A549 (cell line): Measurements from ENCODE around the gene ADAMTS14. TPM values are rescaled to one million over a fixed set of nuclear protein-coding genes. Genes with fewer than 3 reads are reported as not detected.
A peak's percentile ranks its signal among the peaks of the same experiment; 100 is the strongest.

Experiments
- ATAC-seq, 2 experiments: fragments of 200-7000 bp in 1 of 2; fragments of >200 bp in 1 of 2; cut with Nextera tagmentation in 1 of 2; cut with Tn5 transposase in 1 of 2; 3 replicates each; pipeline versions ENCODE4 v1.8.0 to v1.9.1; 2018 to 2020; ENCODE audit warnings: mild to moderate bottlenecking in 1 of 2, moderate library complexity in 1 of 2
- CTCF ChIA-PET: fragments of 300-600 bp; sonication (Branson Sonifier 250); formaldehyde crosslinking; extraction: SDS; loops from one replicate; lab custom pipeline; 2021; ENCODE audit warnings: antibody characterized with exemption, inconsistent platforms; lab: Yijun Ruan, JAX
- POLR2A ChIA-PET: fragments of 350-600 bp; formaldehyde crosslinking; extraction: SDS; loops from one replicate; lab custom pipeline; 2021; ENCODE audit warnings: antibody characterized with exemption, inconsistent platforms; lab: Yijun Ruan, JAX
- DNase-seq, 2 experiments: peaks; one replicate each; pipeline versions ENCODE4 v3.0.0 to v3.0.0-alpha.2; 2011 to 2016; ENCODE audit warnings: low read depth in 1 of 2, low spot score in 1 of 2
- FAIRE-seq: peaks from 2 replicates; lab custom pipeline; 2011; peaks lifted over from hg19 to GRCh38; lab: Jason Lieb, UNC
- H3K27ac ChIP-seq, 2 experiments: fragments of >200 bp; sonication (Bioruptor Twin); formaldehyde crosslinking; 3 replicates each; pipeline ENCODE4 v1.5.1; 2016 to 2017
- H3K4me1 ChIP-seq: fragments of >200 bp; sonication (Bioruptor Twin); formaldehyde crosslinking; 3 replicates; pipeline ENCODE4 v1.6.1; 2016
- H3K4me2 ChIP-seq: fragments of >200 bp; sonication (Bioruptor Twin); formaldehyde crosslinking; 3 replicates; pipeline ENCODE4 v1.6.1; 2016
- H3K4me3 ChIP-seq: fragments of >200 bp; sonication (Bioruptor Twin); formaldehyde crosslinking; 3 replicates; pipeline ENCODE4 v1.5.1; 2016
- H3K9me3 ChIP-seq: fragments of >200 bp; sonication (Bioruptor Twin); formaldehyde crosslinking; 3 replicates; pipeline ENCODE4 v1.6.1; 2016
- CBX2 ChIP-seq: fragments of 200-600 bp; sonication (generic); IDR thresholded peaks from 2 replicates; pipeline ENCODE4 v1.6.1; 2016; ENCODE audit warnings: low read depth, mild to moderate bottlenecking, borderline replicate concordance
- CHD2 ChIP-seq: fragments of 150-350 bp; IDR thresholded peaks from 2 replicates; pipeline ENCODE4 v1.6.1; 2014; ENCODE audit warnings: low read length; ENCODE audit not compliant: partially characterized antibody
- CHD4 ChIP-seq: fragments of 200-600 bp; sonication (generic); IDR thresholded peaks from 2 replicates; pipeline ENCODE4 v1.6.1; 2016; ENCODE audit warnings: antibody characterized with exemption, mild to moderate bottlenecking, borderline replicate concordance
- EHMT2 ChIP-seq: fragments of 200-600 bp; sonication (generic); IDR thresholded peaks from 2 replicates; pipeline ENCODE4 v1.6.1; 2016; ENCODE audit warnings: antibody characterized with exemption, low read depth, mild to moderate bottlenecking, moderate library complexity
- EP300 ChIP-seq, 2 experiments: fragments of >200 bp; sonication (Bioruptor Twin); formaldehyde crosslinking; IDR thresholded peaks; 2 replicates in 1 of 2; 3 replicates in 1 of 2; pipeline ENCODE4 v1.6.1; 2016 to 2017
- FOSL2 ChIP-seq, 2 experiments: fragments of 450-650 bp in 1 of 2; fragments of >200 bp in 1 of 2; sonication (Bioruptor Twin) in 1 of 2; formaldehyde crosslinking; IDR thresholded peaks; 2 replicates each; pipeline versions ENCODE4 v1.5.0 to v1.6.1; 2016 to 2020; ENCODE audit warnings: mild to moderate bottlenecking in 1 of 2, moderate library complexity in 1 of 2
- GATA3 ChIP-seq: IDR thresholded peaks from 2 replicates; pipeline ENCODE4 v1.6.1; 2012; ENCODE audit warnings: borderline replicate concordance
- HDAC2 ChIP-seq: fragments of 200-600 bp; sonication (generic); IDR thresholded peaks from 2 replicates; pipeline ENCODE4 v1.6.1; 2016
- HES2 ChIP-seq: fragments of >200 bp; sonication (Bioruptor Twin); formaldehyde crosslinking; IDR thresholded peaks from 2 replicates; pipeline ENCODE4 v1.6.1; 2016
- HOXA7 ChIP-seq: fragments of 250-450 bp; sonication (Bioruptor Pico); IDR thresholded peaks from 2 replicates; pipeline ENCODE4 v1.5.0; 2020; ENCODE audit warnings: mild to moderate bottlenecking, moderate library complexity
- HOXB13 ChIP-seq: fragments of 250-450 bp; sonication (Bioruptor Pico); IDR thresholded peaks from 2 replicates; pipeline ENCODE4 v1.5.0; 2020; ENCODE audit warnings: low read depth, mild to moderate bottlenecking, moderate library complexity
- JUN ChIP-seq, 2 experiments: fragments of >200 bp; sonication (Bioruptor Twin); formaldehyde crosslinking; IDR thresholded peaks; 2 replicates in 1 of 2; 3 replicates in 1 of 2; pipeline ENCODE4 v1.6.1; 2016 to 2017
- JUNB ChIP-seq: fragments of >200 bp; sonication (Bioruptor Twin); formaldehyde crosslinking; IDR thresholded peaks from 2 replicates; pipeline ENCODE4 v1.6.1; 2016
- KDM5A ChIP-seq: fragments of 200-600 bp; sonication (generic); IDR thresholded peaks from 2 replicates; pipeline ENCODE4 v1.6.1; 2016; ENCODE audit warnings: antibody characterized with exemption, mild to moderate bottlenecking
- MAFK ChIP-seq: fragments of 450-650 bp; IDR thresholded peaks from 2 replicates; pipeline ENCODE4 v1.6.1; 2014; ENCODE audit not compliant: partially characterized antibody
- MAZ ChIP-seq: fragments of 150-350 bp; IDR thresholded peaks from 2 replicates; pipeline ENCODE4 v1.6.1; 2014; ENCODE audit warnings: antibody characterized with exemption, low read depth, low read length, borderline replicate concordance
- NR3C1 ChIP-seq: fragments of >200 bp; sonication (Bioruptor Twin); formaldehyde crosslinking; IDR thresholded peaks from 3 replicates; pipeline ENCODE4 v1.6.1; 2017
- POLR2A ChIP-seq: IDR thresholded peaks from 2 replicates; pipeline ENCODE4 v1.6.1; 2012; ENCODE audit warnings: mild to moderate bottlenecking, low read length
- RARB ChIP-seq: fragments of 250-450 bp; sonication (Bioruptor Pico); IDR thresholded peaks from 2 replicates; pipeline ENCODE4 v1.8.0; 2021; ENCODE audit warnings: mild to moderate bottlenecking, moderate library complexity
- TFCP2L1 ChIP-seq: fragments of 250-450 bp; sonication (Bioruptor Pico); IDR thresholded peaks from 2 replicates; pipeline ENCODE4 v1.5.0; 2021; ENCODE audit warnings: mild to moderate bottlenecking
- ZNF302 ChIP-seq: fragments of 250-450 bp; sonication (Bioruptor Pico); IDR thresholded peaks from 2 replicates; pipeline ENCODE4 v1.9.0; 2021; ENCODE audit warnings: inconsistent platforms, mild to moderate bottlenecking, moderate library complexity
- ZSCAN20 ChIP-seq: fragments of 250-450 bp; sonication (Bioruptor Pico); IDR thresholded peaks from 2 replicates; pipeline ENCODE4 v1.8.0; 2022; ENCODE audit warnings: mild to moderate bottlenecking, moderate library complexity
- WGBS: methylation state at CpG from one replicate; pipeline ENCODE4 v1.1.6; 2017; ENCODE audit errors: missing lambda C conversion rate; 5-methylcytosine and 5-hydroxymethylcytosine counted together
- polyA plus RNA-seq, 4 experiments: library from polyadenylated mRNA; depleted of rRNA in 3 of 4; stranded (reverse); fragments of >200 nt; fragmentation: RNase III in 1 of 4; extraction: RNeasy Plus Mini Kit Qiagen cat#74134 plus additional on column Dnase treatment in 1 of 4; gene quantifications; 2 replicates in 3 of 4; 3 replicates in 1 of 4; pipeline ENCODE4 v1.2.3, GENCODE V29; 2011 to 2017
- TF ChIP-seq, protein P1 (sequence below): IDR thresholded peaks from 2 replicates; pipeline ENCODE4 v1.6.1; 2012
- TF ChIP-seq, protein P2 (sequence below): fragments of 450-650 bp; IDR thresholded peaks from 2 replicates; pipeline ENCODE4 v1.6.1; 2014; ENCODE audit warnings: antibody characterized with exemption

Gene ADAMTS14
- polyA plus RNA-seq, 2 of the 4 experiments (the other 2 are of a cell fraction), result 0.03 TPM; not detected in 1

DNA sequence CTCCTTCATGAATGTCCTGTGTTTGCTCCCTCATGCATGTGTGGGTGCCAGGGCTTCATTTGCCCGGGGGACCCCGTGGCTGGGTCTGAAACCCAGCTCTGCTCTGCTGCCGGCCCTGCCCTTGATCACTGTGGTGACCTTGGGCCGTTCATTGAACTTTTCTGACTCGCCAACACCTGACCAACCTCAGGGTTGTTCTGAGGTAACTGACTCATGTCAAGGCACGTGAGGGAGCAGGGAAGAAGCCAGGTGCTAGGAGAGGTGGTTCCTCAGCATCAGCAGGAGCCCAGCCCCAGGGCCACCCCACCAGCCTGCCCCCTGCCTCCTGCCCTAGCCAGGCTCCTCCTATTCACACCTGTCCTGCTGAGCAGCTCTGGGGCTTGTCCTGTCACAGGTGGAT, 64.9 kb downstream of the ADAMTS14 start:
- Histone ChIP-seq H3K9me3 (no peaks in the 10 kb centered on the region), H3K4me1 (no peaks in the 10 kb centered on the region), H3K4me2 (no peak overlapping the region), H3K4me3 (no peak overlapping the region), H3K27ac (no peak overlapping the region)
- no peak for ATAC-seq
- 24% methylated on average over 6 of the region's 6 CpGs for WGBS
- CTCF ChIA-PET, result no interaction called here
- POLR2A ChIA-PET, result no interaction called here
- DNase-seq, result no peak
- TF ChIP-seq HDAC2 (no peak), POLR2A (no peak), EHMT2 (no peak), JUNB (no peak), JUN (IDR thresholded peaks at IDR 0.05) (no peak), FOSL2 (IDR thresholded peaks at IDR 0.05) (no peak), FOSL2 (CRISPR knock-in tag; IDR thresholded peaks at IDR 0.05) (no peak), ZSCAN20 (CRISPR knock-in tag) (no peak), MAFK (no peak), EP300 (IDR thresholded peaks at IDR 0.05) (no peak), RARB (CRISPR knock-in tag) (no peak), CBX2 (no peak), KDM5A (no peak), NR3C1 (no peak), MAZ (no peak), HOXA7 (CRISPR knock-in tag) (no peak), CHD4 (no peak), ZNF302 (CRISPR knock-in tag) (no peak), HOXB13 (no peak), TFCP2L1 (CRISPR knock-in tag) (no peak)
- TF ChIP-seq, protein P1, sequence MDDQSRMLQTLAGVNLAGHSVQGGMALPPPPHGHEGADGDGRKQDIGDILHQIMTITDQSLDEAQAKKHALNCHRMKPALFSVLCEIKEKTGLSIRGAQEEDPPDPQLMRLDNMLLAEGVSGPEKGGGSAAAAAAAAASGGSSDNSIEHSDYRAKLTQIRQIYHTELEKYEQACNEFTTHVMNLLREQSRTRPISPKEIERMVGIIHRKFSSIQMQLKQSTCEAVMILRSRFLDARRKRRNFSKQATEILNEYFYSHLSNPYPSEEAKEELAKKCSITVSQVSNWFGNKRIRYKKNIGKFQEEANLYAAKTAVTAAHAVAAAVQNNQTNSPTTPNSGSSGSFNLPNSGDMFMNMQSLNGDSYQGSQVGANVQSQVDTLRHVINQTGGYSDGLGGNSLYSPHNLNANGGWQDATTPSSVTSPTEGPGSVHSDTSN, result no peak
- no peak for FAIRE-seq

DNA sequence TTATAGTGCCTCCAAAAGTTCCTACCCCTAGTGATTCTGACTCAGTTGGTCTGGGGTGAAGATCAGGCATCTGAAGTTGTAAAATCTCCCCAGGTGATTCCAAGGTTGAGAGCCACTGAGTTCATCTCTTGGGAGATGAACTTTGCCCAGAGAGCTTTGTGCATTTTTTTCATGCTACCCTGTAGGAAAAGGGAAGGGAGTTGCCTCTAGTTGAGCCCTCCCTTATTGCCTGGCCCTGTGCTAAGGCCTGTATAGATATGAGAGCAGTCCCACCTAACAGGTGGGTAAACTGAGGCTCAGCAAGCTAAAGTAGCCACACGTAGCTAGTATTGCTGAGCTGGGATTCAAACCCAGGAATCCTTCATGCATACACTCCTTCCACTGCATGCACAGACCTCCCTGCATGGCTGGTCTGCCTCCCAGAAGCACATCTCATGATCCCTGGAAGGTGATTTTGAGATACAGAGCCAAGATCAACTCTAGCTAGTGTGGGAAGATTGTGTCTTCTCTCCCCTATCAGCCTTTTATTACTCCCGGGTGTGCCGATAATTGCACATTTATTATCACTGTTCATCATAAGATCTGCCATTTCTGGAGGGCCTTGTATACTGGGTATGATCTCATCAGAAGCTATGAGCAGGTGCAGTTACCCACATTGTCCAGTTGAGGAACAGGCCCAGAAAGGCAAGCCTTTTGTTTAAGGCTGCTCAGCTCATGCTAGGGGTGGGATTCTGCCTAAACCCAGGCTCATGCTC, 65.9 kb downstream of the ADAMTS14 start:
- WGBS, result 56% methylated on average over 3 of the region's 3 CpGs
- Histone ChIP-seq H3K4me2 (no peak overlapping the region), H3K4me1 (no peaks in the 10 kb centered on the region), H3K4me3 (no peak overlapping the region), H3K27ac (no peak overlapping the region), H3K9me3 (no peaks in the 10 kb centered on the region)
- no peak for FAIRE-seq
- ChIA-PET POLR2A (no interaction called here), CTCF (interaction anchor here (0.8 to 1.4 kb wide), 5 partner anchors 10 to 194 kb away, joined by 3 to 4 read pairs (median 4); no protein-coding TSS in a partner anchor)
- peak; percentile 74 to 83 for ATAC-seq
- DNase-seq, result peak in 1 of 2 experiments; percentile 39
- TF ChIP-seq MAFK (no peak), TFCP2L1 (CRISPR knock-in tag) (no peak), JUNB (no peak), HES2 (no peak)
- TF ChIP-seq, protein P2, sequence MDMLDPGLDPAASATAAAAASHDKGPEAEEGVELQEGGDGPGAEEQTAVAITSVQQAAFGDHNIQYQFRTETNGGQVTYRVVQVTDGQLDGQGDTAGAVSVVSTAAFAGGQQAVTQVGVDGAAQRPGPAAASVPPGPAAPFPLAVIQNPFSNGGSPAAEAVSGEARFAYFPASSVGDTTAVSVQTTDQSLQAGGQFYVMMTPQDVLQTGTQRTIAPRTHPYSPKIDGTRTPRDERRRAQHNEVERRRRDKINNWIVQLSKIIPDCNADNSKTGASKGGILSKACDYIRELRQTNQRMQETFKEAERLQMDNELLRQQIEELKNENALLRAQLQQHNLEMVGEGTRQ, result no peak

- Histone ChIP-seq H3K4me3 (no peak overlapping the region), H3K9me3 (no peaks in the 10 kb centered on the region), H3K4me1 (no peaks in the 10 kb centered on the region), H3K27ac (no peak overlapping the region), H3K4me2 (no peak overlapping the region)
- 81% methylated on average over 4 of the region's 12 CpGs for WGBS
- ChIA-PET CTCF (interaction anchor here (0.8 to 1.4 kb wide), 4 partner anchors 10 to 195 kb away, joined by 3 to 4 read pairs (median 4); no protein-coding TSS in a partner anchor), POLR2A (no interaction called here)
- no peak for TF ChIP-seq GATA3
- TF ChIP-seq EP300 (IDR thresholded peaks at IDR 0.05), result no peak
- TF ChIP-seq CBX2, result no peak
- no peak for TF ChIP-seq NR3C1
- no peak for TF ChIP-seq CHD2
- no peak; a peak in 1 of 6 replicates for ATAC-seq
- DNase-seq, result no peak
- FAIRE-seq, result no peak
These were observed 66.4 kb downstream of the ADAMTS14 start for GRCh38 chr10:70738761-70739121.
